ENCODE results near the gene PADI3.

DNA sequence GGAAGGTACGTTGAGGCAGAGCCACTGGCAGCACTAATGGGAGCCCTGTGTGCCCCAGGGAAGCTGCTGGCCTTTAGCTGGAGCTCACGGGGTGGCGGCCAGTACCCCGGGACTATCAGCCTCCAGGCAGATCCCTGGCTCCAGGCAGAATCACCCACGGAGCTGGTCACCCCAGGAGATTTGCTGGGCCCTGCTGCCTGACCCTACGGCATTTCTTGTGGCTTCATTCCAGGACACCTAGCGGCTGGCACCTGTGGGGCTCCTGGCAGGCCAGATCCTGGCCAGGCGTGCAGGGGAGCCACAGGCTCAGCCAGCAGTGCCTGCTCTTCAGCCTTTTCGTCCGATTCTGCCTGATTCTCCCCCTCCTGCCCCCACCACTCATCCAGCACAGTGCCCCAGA is 36.9 kb upstream of the PADI3 start:
- TF ChIP-seq EP300 (IDR thresholded peaks at IDR 0.05), result no peak
- TF ChIP-seq, protein P1, sequence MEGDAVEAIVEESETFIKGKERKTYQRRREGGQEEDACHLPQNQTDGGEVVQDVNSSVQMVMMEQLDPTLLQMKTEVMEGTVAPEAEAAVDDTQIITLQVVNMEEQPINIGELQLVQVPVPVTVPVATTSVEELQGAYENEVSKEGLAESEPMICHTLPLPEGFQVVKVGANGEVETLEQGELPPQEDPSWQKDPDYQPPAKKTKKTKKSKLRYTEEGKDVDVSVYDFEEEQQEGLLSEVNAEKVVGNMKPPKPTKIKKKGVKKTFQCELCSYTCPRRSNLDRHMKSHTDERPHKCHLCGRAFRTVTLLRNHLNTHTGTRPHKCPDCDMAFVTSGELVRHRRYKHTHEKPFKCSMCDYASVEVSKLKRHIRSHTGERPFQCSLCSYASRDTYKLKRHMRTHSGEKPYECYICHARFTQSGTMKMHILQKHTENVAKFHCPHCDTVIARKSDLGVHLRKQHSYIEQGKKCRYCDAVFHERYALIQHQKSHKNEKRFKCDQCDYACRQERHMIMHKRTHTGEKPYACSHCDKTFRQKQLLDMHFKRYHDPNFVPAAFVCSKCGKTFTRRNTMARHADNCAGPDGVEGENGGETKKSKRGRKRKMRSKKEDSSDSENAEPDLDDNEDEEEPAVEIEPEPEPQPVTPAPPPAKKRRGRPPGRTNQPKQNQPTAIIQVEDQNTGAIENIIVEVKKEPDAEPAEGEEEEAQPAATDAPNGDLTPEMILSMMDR (IDR thresholded peaks at IDR 0.05), result no peak
